Sigmoid colon (tissue), 4 donors: ENCODE measurements around the gene SLC35F1.

Source experiments
- CTCF ChIP-seq, 4 experiments: fragments of 450-650 bp in 3 of 4; fragments of 200-600 bp in 1 of 4; IDR thresholded peaks; one replicate each; pipeline ENCODE4 v1.5.1; 2016 to 2019; ENCODE audit warnings: antibody characterized with exemption in 4 of 4, mild to moderate bottlenecking in 3 of 4, moderate library complexity in 2 of 4
- EP300 ChIP-seq, 4 donors: sonication (generic); formaldehyde crosslinking; IDR thresholded peaks; one replicate each; pipeline ENCODE4 v1.6.1; 2017; ENCODE audit warnings: antibody characterized with exemption in 4 of 4
- POLR2A ChIP-seq, 2 donors: fragments of 450-650 bp; IDR thresholded peaks; one replicate each; pipeline ENCODE4 v1.6.1; 2016; ENCODE audit warnings: antibody characterized with exemption in 2 of 2, mild to moderate bottlenecking in 2 of 2, moderate library complexity in 2 of 2
- POLR2AphosphoS5 ChIP-seq, 4 donors: sonication (generic); formaldehyde crosslinking; IDR thresholded peaks; one replicate each; pipeline ENCODE4 v1.6.1; 2017; ENCODE audit warnings: antibody characterized with exemption in 4 of 4

- TF ChIP-seq CTCF (IDR thresholded peaks at IDR 0.05) (no peak), POLR2AphosphoS5 (IDR thresholded peaks at IDR 0.05) (no peak), POLR2A (IDR thresholded peaks at IDR 0.05) (no peak), EP300 (IDR thresholded peaks at IDR 0.05) (no peak)
Observed at GRCh38 chr6:118344014-118344670, 437.1 kb downstream of the SLC35F1 start.
